Tibial artery (tissue), 4 donors: Measurements from ENCODE around the gene LARGE1.

Experiments used
- DNase-seq, 2 donors: peaks; one replicate each; pipeline ENCODE4 v3.0.0-alpha.2; 2019
- H3K27ac ChIP-seq, 2 donors: fragments of 200-600 bp; sonication (generic) in 1 of 2; 1 replicate in 1 of 2; 2 replicates in 1 of 2; pipeline ENCODE4 v1.5.1; 2018 to 2019; ENCODE audit warnings: mild to moderate bottlenecking in 1 of 2
- H3K27me3 ChIP-seq, 2 donors: fragments of 200-600 bp; sonication (generic) in 1 of 2; one replicate each; pipeline versions ENCODE4 v1.5.1 to v1.6.0; 2016 to 2019
- H3K36me3 ChIP-seq, 3 donors: fragments of 200-600 bp; sonication (generic) in 2 of 3; one replicate each; pipeline ENCODE4 v1.5.1; 2016 to 2019; ENCODE audit warnings: mild to moderate bottlenecking in 2 of 3
- H3K4me1 ChIP-seq, 4 donors: fragments of 200-600 bp; sonication (generic) in 2 of 4; 1 replicate in 3 of 4; 2 replicates in 1 of 4; pipeline ENCODE4 v1.5.1; 2016 to 2019
- H3K4me3 ChIP-seq, 2 donors: fragments of 200-600 bp; sonication (generic) in 1 of 2; 1 replicate in 1 of 2; 2 replicates in 1 of 2; pipeline ENCODE4 v1.5.1; 2018 to 2019; ENCODE audit warnings: mild to moderate bottlenecking in 2 of 2
- H3K9me3 ChIP-seq, 3 donors: fragments of 200-600 bp; sonication (generic) in 1 of 3; one replicate each; pipeline ENCODE4 v1.5.1; 2016 to 2019
- intact Hi-C: fragments of 100-400 bp; cut with DNase I; formaldehyde crosslinking; loops from one replicate; pipeline ENCODE4 v1.15.0; 2023; ENCODE audit warnings: low total_unique reads
- TF ChIP-seq, protein P1 (sequence below), 2 experiments: fragments of 200-600 bp in 1 of 2; fragments of 450-650 bp in 1 of 2; IDR thresholded peaks; one replicate each; pipeline ENCODE4 v1.5.1; 2017 to 2019; ENCODE audit warnings: antibody characterized with exemption in 2 of 2, mild to moderate bottlenecking in 1 of 2, moderate library complexity in 1 of 2

Gene LARGE1

DNA sequence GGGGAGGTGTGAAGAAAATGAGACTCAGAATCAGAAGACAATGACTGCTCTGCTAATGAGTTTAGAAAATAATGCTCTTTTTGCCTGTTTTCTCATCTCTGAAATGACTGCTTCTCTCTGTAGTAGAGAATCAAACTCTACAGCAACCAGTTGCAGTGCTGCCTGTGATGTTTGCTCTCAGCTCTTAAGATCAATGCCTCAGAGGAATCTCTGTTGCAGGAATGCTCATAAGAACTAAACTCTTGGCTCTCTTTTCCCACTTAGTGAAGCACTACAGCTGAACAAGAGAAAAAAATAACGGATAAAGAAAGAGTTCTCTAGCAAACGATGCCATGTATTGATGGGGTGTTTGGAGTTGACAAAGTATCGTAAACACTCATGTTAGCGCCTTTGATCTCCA, 658.6 kb downstream of the LARGE1 start:
- H3K27ac ChIP-seq, result no peak overlapping the region
- TF ChIP-seq, protein P1, sequence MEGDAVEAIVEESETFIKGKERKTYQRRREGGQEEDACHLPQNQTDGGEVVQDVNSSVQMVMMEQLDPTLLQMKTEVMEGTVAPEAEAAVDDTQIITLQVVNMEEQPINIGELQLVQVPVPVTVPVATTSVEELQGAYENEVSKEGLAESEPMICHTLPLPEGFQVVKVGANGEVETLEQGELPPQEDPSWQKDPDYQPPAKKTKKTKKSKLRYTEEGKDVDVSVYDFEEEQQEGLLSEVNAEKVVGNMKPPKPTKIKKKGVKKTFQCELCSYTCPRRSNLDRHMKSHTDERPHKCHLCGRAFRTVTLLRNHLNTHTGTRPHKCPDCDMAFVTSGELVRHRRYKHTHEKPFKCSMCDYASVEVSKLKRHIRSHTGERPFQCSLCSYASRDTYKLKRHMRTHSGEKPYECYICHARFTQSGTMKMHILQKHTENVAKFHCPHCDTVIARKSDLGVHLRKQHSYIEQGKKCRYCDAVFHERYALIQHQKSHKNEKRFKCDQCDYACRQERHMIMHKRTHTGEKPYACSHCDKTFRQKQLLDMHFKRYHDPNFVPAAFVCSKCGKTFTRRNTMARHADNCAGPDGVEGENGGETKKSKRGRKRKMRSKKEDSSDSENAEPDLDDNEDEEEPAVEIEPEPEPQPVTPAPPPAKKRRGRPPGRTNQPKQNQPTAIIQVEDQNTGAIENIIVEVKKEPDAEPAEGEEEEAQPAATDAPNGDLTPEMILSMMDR (IDR thresholded peaks at IDR 0.05), result no peak
- peaks cover 0 to 21% of the 10 kb centered on the region in 2 donors for H3K27me3 ChIP-seq
- no peaks in the 10 kb centered on the region for H3K9me3 ChIP-seq
- H3K36me3 ChIP-seq, result no peaks in the 10 kb centered on the region
- no peaks in the 10 kb centered on the region for H3K4me1 ChIP-seq
- intact Hi-C loops, result no loop called here
- H3K4me3 ChIP-seq, result no peak overlapping the region
- no peak for DNase-seq

DNA sequence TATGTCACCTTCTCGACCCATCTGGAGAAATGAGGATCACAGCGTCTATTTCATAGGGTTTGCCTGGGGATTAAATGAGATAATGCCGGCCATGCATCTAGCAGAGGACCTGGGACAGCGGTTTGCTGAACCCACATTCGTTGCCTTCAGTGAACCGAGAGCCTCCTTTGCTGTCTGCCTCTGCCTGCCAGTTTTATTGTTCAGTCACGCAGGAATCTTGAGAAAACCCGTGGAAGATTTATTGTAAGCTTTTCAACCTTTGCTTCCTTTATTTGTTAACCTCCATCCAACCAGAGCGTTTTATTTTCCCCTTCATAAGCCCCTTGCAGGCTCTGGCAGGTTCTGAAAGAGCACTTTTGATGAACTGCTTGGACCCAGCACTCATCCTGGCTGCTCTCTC, 659.8 kb downstream of the LARGE1 start:
- no peaks in the 10 kb centered on the region for H3K4me1 ChIP-seq
- TF ChIP-seq, protein P1 (IDR thresholded peaks at IDR 0.05), result no peak
- intact Hi-C loops, result no loop called here
- no peaks in the 10 kb centered on the region for H3K36me3 ChIP-seq
- H3K27me3 ChIP-seq, result peaks cover 0 to 21% of the 10 kb centered on the region in 2 donors
- no peak overlapping the region for H3K4me3 ChIP-seq
- no peak overlapping the region for H3K27ac ChIP-seq
- H3K9me3 ChIP-seq, result no peaks in the 10 kb centered on the region
- DNase-seq, result no peak

DNA sequence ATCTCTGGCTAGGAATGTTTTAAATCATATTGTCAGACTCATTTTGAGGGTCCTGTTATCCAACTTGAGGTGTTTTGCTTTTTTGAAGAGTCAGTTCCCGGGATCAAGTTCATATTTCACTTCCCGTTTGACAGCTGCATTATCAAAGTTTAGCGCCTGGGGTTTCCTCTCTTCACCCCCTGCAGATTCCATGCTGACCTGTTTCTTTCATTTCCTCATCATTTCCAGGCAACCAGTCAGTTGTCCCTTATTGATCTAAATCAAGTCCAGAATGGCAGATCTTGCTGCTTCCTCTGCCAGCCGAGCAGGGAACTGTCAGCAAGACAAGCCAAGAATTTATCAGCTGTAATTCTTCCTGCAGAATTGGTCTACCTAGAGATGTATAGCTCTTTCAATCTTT, 664.5 kb downstream of the LARGE1 start:
- Histone ChIP-seq H3K4me3 (no peak overlapping the region), H3K27ac (no peak overlapping the region), H3K27me3 (peaks cover 0 to 21% of the 10 kb centered on the region in 2 donors), H3K4me1 (no peaks in the 10 kb centered on the region), H3K9me3 (no peaks in the 10 kb centered on the region), H3K36me3 (no peaks in the 10 kb centered on the region)
- TF ChIP-seq, protein P1 (IDR thresholded peaks at IDR 0.05), result no peak
- intact Hi-C loops, result no loop called here
- DNase-seq, result no peak

DNA sequence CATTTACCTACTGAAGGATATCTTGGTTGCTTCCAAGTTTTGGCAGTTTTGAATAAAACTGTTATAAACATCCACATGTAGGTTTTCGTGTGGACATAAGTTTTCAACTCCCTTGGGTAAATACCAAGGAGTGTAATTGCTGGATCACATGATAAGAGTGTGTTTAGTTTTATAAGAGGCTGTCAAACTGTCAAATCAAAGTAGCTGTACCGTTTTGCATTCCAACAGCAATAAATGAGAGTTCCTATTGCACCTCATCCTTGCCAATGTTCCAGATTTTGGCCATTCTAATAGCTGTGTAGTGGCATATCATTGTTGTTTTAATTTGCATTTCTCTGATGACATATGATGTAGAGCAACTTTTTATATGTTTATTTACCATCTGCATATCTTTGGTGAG, 671.3 kb downstream of the LARGE1 start:
- Histone ChIP-seq H3K9me3 (peaks cover 0 to 5% (median 0%) of the 10 kb centered on the region in 3 donors), H3K36me3 (no peaks in the 10 kb centered on the region), H3K4me1 (peaks cover 0 to 22% (median 6%) of the 10 kb centered on the region in 4 donors), H3K27me3 (no peaks in the 10 kb centered on the region), H3K27ac (no peak overlapping the region), H3K4me3 (no peak overlapping the region)
- intact Hi-C loops, result no loop called here
- TF ChIP-seq, protein P1 (IDR thresholded peaks at IDR 0.05), result no peak
- no peak for DNase-seq

DNA sequence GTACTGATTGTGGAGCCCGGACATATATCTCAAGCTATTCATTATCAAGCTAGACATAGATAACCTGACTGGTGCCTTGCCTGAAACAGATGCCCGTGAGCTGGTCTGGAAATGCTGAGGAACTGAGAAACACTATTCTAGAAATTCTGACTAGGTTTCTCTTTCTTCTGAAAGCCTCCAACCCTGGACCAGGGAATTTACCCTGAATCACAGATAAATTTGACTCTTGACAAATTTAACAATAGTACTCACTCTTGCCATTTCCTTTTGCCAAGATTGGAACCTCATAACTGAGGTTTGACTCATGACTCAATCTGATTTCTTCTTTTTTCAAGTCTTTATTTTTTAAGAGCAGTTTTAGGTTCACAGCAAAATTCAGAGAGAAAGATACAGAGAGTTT, 672.5 kb downstream of the LARGE1 start:
- no peak overlapping the region for H3K27ac ChIP-seq
- H3K4me1 ChIP-seq, result peaks cover 0 to 22% (median 6%) of the 10 kb centered on the region in 4 donors
- intact Hi-C loops, result no loop called here

More for the DNA sequence above, 672.5 kb downstream of the LARGE1 start:
- H3K9me3 ChIP-seq, result peaks cover 0 to 5% (median 0%) of the 10 kb centered on the region in 3 donors
- no peak for DNase-seq
- TF ChIP-seq, protein P1 (IDR thresholded peaks at IDR 0.05), result no peak
- no peaks in the 10 kb centered on the region for H3K36me3 ChIP-seq
- H3K4me3 ChIP-seq, result no peak overlapping the region
- H3K27me3 ChIP-seq, result no peaks in the 10 kb centered on the region
